SK-N-MC (cell line): ENCODE results near the gene CSF1.

Source experiments
- EZH2 ChIP-seq: fragments of 200-600 bp; sonication (generic); IDR thresholded peaks from one replicate; pipeline ENCODE4 v1.6.1; 2017; ENCODE audit warnings: antibody characterized with exemption
- POLR2AphosphoS5 ChIP-seq: IDR thresholded peaks from 2 replicates; pipeline ENCODE4 v1.6.1; 2012; ENCODE audit warnings: mild to moderate bottlenecking, low read depth, low read length, borderline replicate concordance

DNA sequence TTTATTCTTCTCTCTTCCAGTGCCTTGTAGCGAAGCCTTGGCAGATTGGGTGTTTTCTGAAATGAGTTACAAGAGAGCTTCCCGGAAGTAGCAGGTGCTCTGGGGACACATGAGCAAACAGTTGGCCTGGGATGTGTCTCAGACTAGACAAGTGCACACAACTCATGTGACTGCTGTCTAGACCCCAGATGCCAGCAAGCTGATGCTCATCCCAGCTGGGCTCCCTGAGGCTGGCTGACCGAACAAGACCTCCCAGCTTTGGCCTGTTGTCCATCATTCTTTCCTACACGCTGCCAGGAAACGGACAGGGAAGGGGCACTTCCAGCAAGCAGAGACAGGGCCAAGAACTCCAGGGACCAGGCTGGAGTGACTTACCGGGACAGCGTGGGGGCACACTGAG, 18.7 kb upstream of the CSF1 start:
- TF ChIP-seq EZH2 (no peak), POLR2AphosphoS5 (no peak)
